Stimulated activated naive B cell treated with anti-CD40 and anti-IgM and Interleukin-4, amounts not matched to agents 10 μg/mL and 1 μg/mL and 100 μg/mL, for 72 hours (primary cell): ENCODE data around the gene THAP5.
A peak's percentile ranks its signal among the peaks of the same experiment; 100 is the strongest.

Source experiments
- ATAC-seq, 2 donors: fragments of 150-1000 bp; cut with Tn5 transposase; replicated peaks; 2 replicates each; pipeline ENCODE4 v1.10.0; 2021; ENCODE audit warnings: moderate library complexity in 1 of 2
- DNase-seq: peaks from one replicate; pipeline ENCODE4 v3.0.0; 2021
- H3K27ac Mint-ChIP-seq: one replicate; pipeline ENCODE4 v1.8.0; 2022; ENCODE audit warnings: mild to moderate bottlenecking, mixed read lengths
- H3K27me3 Mint-ChIP-seq, 2 donors: one replicate each; pipeline ENCODE4 v1.8.0; 2022; ENCODE audit warnings: mixed read lengths in 2 of 2
- H3K36me3 Mint-ChIP-seq, 2 donors: one replicate each; pipeline ENCODE4 v1.8.0; 2022; ENCODE audit warnings: mixed read lengths in 2 of 2, mild to moderate bottlenecking in 1 of 2
- H3K4me1 Mint-ChIP-seq, 2 donors: one replicate each; pipeline ENCODE4 v1.8.0; 2022; ENCODE audit warnings: mixed read lengths in 2 of 2, mild to moderate bottlenecking in 1 of 2
- H3K4me3 Mint-ChIP-seq, 2 donors: one replicate each; pipeline ENCODE4 v1.8.0; 2022; ENCODE audit warnings: mild to moderate bottlenecking in 2 of 2, mixed read lengths in 2 of 2, moderate library complexity in 1 of 2
- H3K9me3 Mint-ChIP-seq, 2 donors: one replicate each; pipeline ENCODE4 v1.8.0; 2022; ENCODE audit warnings: mixed read lengths in 2 of 2, mild to moderate bottlenecking in 1 of 2

The THAP5 gene

DNA sequence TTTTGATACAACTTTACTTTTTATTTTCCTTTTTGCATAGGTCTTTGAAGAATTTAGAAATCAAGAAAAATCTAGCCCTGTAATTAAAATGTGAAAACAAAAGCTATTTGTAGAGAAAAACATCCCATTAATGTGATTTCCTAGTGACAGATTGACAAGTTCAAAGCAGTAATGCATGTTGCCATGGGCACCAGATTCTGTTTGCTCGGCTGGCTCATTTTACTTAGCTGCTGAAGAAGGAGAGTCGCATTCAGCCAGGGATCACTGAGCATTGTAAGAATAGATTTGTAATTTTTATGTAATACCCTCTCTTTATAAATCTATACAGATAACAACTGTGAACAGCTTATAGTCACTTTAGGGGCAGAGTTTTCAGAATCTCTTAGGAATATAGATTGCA lies 28.6 kb upstream of the THAP5 start:
- no peaks in the 10 kb centered on the region for H3K36me3 Mint-ChIP-seq
- no peak for ATAC-seq
- peaks cover 13 to 22% of the 10 kb centered on the region in 2 donors for H3K27me3 Mint-ChIP-seq
- DNase-seq = no peak
- H3K4me3 Mint-ChIP-seq = no peak overlapping the region
- no peaks in the 10 kb centered on the region for H3K9me3 Mint-ChIP-seq
- no peak overlapping the region for H3K27ac Mint-ChIP-seq
- peaks cover 0 to 2% of the 10 kb centered on the region in 2 donors for H3K4me1 Mint-ChIP-seq

DNA sequence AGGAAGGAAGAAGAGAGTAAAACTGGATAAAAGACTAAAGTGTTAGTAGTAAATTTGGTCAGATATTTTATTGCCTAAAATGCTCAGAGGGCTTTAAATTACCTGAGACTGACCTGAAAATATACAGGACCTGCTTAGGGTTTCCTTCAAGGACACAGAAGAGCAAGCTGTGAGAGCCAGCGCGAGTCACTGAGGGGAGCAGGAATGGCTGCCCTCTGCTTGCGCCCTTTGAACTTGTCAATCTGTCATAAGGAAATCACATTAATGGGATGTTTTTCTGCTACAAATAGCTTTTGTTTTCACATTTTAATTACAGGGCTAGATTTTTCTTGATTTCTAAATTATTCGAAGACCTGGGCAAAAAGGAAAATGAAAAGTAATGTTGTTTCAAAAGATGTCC lies 27.1 kb upstream of the THAP5 start:
- H3K4me1 Mint-ChIP-seq = no peaks in the 10 kb centered on the region
- H3K27ac Mint-ChIP-seq = no peak overlapping the region
- H3K36me3 Mint-ChIP-seq = peaks cover 0 to 2% of the 10 kb centered on the region in 2 donors
- H3K4me3 Mint-ChIP-seq = no peak overlapping the region
- H3K27me3 Mint-ChIP-seq = peaks cover 11 to 22% of the 10 kb centered on the region in 2 donors
- H3K9me3 Mint-ChIP-seq = no peaks in the 10 kb centered on the region
- no peak for ATAC-seq
- DNase-seq = no peak

DNA sequence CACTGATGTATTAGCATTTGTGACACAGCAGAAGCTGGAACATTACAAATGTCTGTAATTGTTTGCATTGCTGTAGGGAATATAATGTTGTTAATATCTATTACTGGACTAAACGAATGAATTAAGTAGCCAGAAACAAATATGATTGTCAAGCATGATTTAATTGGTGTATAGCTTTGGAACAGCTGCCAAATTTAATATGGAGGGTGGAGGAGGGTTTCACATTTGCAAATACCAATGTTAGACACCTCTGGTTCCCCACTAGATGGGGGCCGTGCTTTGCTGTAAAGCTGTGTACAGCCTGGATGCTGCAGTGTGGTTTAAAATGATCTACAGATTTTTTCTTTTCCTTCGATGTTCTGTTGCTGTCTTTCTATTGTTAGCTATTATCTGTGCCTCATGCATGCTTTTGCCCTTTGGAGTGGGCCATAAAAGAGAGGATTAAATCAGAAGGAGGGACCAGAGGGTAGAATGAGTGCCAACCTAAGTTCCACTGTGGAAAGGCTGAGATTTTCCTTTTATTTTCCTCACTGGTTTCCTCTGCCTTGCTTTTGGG lies 23.2 kb upstream of the THAP5 start:
- DNase-seq = no peak
- Mint-ChIP-seq H3K36me3 (peaks cover 0 to 4% of the 10 kb centered on the region in 2 donors), H3K27ac (no peak overlapping the region), H3K9me3 (no peaks in the 10 kb centered on the region), H3K4me1 (no peaks in the 10 kb centered on the region), H3K4me3 (no peak overlapping the region), H3K27me3 (peaks cover 4 to 7% of the 10 kb centered on the region in 2 donors)
- no peak for ATAC-seq

DNA sequence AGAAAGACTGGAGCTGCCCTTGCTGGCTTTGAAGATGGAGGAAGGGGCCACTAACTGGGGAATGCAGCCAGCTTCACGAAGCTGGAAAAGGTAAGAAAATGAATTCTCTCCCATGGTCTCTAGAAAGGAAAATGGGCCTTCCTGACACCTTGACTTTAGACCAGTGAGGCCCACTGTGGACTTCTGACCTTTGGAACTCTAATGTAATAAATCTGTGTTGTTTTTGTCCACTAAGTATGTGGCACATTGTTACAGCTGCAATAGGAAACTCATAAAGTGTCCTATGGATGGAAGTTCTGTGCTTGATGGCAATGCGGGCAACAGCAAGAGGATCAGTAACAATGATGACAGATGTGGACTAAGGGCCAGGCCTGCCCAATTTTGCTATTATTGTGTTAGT lies 21.1 kb upstream of the THAP5 start:
- H3K27me3 Mint-ChIP-seq = peaks cover 8 to 16% of the 10 kb centered on the region in 2 donors
- H3K27ac Mint-ChIP-seq = no peak overlapping the region
- H3K4me1 Mint-ChIP-seq = no peaks in the 10 kb centered on the region
- no peak overlapping the region for H3K4me3 Mint-ChIP-seq
- no peak for DNase-seq
- H3K36me3 Mint-ChIP-seq = peaks cover 0 to 4% of the 10 kb centered on the region in 2 donors
- no peak for ATAC-seq
- no peaks in the 10 kb centered on the region for H3K9me3 Mint-ChIP-seq

DNA sequence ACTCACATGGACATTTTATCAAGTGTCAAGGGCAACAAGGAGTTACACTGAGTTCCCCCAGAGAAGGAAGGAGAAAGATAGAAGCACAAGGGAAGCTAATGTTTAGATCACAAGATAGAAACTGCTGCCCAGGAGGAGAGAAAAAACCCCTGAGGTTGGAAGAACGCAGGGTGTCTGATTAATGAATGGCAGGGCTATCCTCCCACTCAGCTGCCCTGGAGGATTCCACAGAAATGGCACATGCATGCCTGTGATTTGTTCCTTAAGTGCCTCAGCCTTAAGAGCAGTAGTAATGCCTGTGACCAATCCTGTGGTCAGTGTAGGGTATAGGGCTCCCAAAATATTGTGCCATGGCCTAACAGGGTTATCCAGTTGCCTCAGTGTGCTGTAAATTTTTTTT lies 20.4 kb upstream of the THAP5 start:
- H3K36me3 Mint-ChIP-seq = peaks cover 0 to 4% of the 10 kb centered on the region in 2 donors
- peaks cover 8 to 13% of the 10 kb centered on the region in 2 donors for H3K27me3 Mint-ChIP-seq
- no peak overlapping the region for H3K4me3 Mint-ChIP-seq
- H3K4me1 Mint-ChIP-seq = no peaks in the 10 kb centered on the region
- DNase-seq (no peak), ATAC-seq (peak; percentile 14 to 45)
- no peak overlapping the region for H3K27ac Mint-ChIP-seq
- H3K9me3 Mint-ChIP-seq = no peaks in the 10 kb centered on the region

DNA sequence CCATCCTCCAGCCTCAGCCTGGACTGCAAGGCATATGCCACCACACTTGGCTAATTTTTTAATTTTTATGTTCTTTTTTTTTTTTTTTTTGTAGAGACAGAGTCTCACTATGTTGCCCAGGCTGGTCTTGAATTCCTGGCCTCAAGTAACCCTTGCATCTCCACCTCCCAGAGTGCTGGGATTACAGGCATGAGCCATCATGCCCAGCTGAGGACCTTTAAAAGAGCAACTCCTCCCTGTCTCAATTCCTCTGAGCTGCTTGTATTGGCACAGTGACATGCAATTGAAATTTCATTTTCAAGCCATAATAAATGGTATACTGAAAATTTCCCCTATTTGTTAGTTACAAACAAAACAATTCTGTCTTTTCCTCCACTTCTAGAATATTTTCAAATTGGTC lies 19.7 kb upstream of the THAP5 start:
- H3K36me3 Mint-ChIP-seq = peaks cover 0 to 4% of the 10 kb centered on the region in 2 donors
- no peak for DNase-seq
- peaks cover 8 to 11% of the 10 kb centered on the region in 2 donors for H3K27me3 Mint-ChIP-seq
- no peaks in the 10 kb centered on the region for H3K9me3 Mint-ChIP-seq
- H3K4me3 Mint-ChIP-seq = no peak overlapping the region
- ATAC-seq = no peak
- H3K4me1 Mint-ChIP-seq = no peaks in the 10 kb centered on the region
- no peak overlapping the region for H3K27ac Mint-ChIP-seq

DNA sequence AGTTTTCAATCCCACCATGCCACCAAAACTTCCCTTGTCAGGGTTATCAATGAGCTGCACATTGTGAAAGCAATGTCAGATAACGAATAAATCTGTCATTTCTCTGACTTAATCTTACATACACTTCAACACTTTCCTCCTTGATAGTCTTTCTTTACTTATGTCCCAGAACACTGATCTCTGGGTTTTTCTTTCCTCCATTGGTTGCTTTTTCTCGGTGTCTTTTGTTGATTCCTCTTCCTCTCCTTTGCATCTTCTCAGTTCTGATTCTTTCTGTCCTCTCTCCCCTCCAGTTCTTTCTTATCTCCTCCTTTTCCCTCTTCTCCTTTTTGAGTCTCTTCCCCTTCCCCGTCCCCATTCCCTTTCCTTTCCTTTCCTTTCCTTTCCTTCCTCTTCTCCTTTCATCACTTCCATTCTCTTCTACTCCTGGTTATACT lies 16.8 kb upstream of the THAP5 start:
- no peaks in the 10 kb centered on the region for H3K4me1 Mint-ChIP-seq
- H3K27ac Mint-ChIP-seq = no peak overlapping the region
- peaks cover 8 to 11% of the 10 kb centered on the region in 2 donors for H3K27me3 Mint-ChIP-seq

DNA sequence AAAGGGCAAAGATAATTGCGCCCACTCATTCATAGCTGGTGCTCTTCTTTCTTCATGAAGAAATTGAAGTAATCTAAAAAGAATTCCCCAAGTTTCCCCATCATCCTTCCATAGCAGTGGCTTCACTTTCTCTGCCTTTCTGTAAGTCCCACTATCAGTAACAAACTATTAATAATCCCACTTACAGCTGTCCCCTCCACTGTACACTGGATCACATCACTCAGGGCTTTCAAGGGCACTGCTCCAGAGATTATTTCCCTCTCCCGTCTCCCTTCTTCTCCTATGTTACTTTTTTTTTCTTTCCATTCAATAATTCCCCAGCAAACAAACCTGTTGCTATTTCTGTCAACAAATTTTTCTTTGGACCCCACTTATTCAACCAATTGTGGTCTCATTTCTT lies 16.3 kb upstream of the THAP5 start:
- no peak for DNase-seq
- peaks cover 8 to 11% of the 10 kb centered on the region in 2 donors for H3K27me3 Mint-ChIP-seq
- ATAC-seq = no peak
- no peak overlapping the region for H3K4me3 Mint-ChIP-seq
- no peaks in the 10 kb centered on the region for H3K4me1 Mint-ChIP-seq
- no peaks in the 10 kb centered on the region for H3K36me3 Mint-ChIP-seq
- H3K9me3 Mint-ChIP-seq = no peaks in the 10 kb centered on the region
- no peak overlapping the region for H3K27ac Mint-ChIP-seq

More for the DNA sequence above, 16.8 kb upstream of the THAP5 start:
- H3K9me3 Mint-ChIP-seq = no peaks in the 10 kb centered on the region
- DNase-seq (no peak), ATAC-seq (no peak)
- H3K36me3 Mint-ChIP-seq = no peaks in the 10 kb centered on the region
- H3K4me3 Mint-ChIP-seq = no peak overlapping the region

DNA sequence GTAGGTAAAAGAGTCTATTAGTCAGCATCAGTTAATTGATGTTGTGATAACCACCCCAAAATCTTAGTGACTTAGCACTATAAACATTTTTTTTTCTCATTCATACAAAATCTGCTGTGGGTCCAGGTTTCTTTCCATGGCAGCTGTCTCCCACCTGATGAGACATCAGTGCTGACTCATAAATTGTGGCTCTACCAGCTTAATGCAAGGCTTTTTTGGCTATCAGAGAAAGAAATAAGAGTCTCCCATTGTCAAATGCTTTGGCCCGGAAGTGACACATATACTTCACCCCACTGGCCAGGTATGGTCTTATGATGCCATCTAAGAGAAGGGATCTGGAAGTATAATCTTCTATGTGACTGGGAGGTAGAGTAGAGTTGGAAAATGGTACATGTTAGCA lies 14.7 kb upstream of the THAP5 start:
- peaks cover 12 to 13% of the 10 kb centered on the region in 2 donors for H3K36me3 Mint-ChIP-seq

DNA sequence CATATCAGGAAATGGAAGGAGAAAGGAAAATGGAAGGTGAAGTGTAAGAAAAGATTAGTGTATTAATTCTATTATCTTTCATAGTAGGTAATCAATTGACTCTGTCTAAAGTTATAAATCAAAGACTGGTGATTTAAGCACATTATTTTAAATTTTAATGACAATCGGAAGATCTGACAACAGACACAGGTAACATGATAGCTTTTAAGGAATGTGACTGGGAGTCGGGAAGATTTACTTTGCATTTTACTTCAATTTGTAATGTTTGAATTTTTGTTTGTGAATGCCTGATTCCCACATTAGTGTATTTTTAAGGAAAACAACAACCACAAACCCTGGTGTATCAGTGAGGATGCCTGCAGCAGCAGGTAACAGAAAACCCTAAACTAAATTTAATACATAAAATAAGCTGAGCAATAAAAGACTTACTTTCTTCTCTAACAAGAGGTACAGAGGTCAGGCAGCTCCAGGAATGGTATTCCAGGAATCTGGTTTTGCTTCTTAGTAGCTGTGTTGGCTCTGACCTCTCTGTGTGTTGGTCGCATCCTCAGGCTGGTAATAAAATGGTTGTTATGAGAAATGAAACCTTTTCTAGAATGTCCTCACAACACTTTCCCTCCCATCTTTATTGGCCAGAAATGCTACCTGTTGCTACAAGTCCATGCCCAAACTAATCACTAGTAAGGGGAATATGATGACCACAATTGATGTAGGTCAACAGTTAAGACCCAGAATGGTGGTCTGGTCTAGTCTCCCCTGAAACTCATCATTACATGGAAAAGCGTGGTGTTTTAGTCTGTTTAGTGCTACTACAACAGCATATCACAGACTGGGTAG lies 12.4 kb upstream of the THAP5 start:
- DNase-seq (no peak), ATAC-seq (no peak)
- Mint-ChIP-seq H3K27ac (no peak overlapping the region), H3K4me3 (no peak overlapping the region), H3K27me3 (peaks cover 5 to 11% of the 10 kb centered on the region in 2 donors), H3K4me1 (peaks cover 0 to 3% of the 10 kb centered on the region in 2 donors), H3K36me3 (peaks cover 22% of the 10 kb centered on the region in 2 donors), H3K9me3 (peaks cover 0 to 6% of the 10 kb centered on the region in 2 donors)

More for the DNA sequence above, 14.7 kb upstream of the THAP5 start:
- DNase-seq (no peak), ATAC-seq (no peak)
- no peak overlapping the region for H3K27ac Mint-ChIP-seq
- H3K4me1 Mint-ChIP-seq = no peaks in the 10 kb centered on the region
- H3K27me3 Mint-ChIP-seq = peaks cover 5 to 11% of the 10 kb centered on the region in 2 donors
- peaks cover 0 to 4% of the 10 kb centered on the region in 2 donors for H3K9me3 Mint-ChIP-seq
- no peak overlapping the region for H3K4me3 Mint-ChIP-seq

DNA sequence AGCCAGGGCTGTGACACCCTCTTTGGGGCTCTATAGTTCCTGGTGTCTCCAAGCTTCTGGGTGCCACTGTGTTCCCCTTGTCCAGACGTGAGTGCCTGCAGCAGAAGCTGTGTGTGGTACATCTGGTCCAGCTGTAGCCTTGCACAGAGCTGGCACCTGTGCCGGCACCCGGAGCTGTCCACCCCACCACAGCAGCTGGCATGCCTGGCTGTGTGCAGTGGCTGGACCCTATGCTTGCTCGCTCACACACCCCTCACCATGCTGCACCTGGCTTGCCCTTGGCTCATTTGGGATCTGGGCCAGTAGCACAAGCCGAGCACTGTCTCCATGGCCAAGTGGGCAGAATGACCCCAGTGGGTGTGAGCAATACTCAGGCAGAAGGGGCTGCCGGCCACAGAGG lies 10.8 kb upstream of the THAP5 start:
- H3K9me3 Mint-ChIP-seq = peaks cover 0 to 6% of the 10 kb centered on the region in 2 donors
- ATAC-seq (no peak), DNase-seq (no peak)
- H3K36me3 Mint-ChIP-seq = peaks cover 34% of the 10 kb centered on the region in 2 donors
- no peak overlapping the region for H3K4me3 Mint-ChIP-seq
- H3K27ac Mint-ChIP-seq = no peak overlapping the region
- H3K27me3 Mint-ChIP-seq = no peaks in the 10 kb centered on the region
- peaks cover 4 to 14% of the 10 kb centered on the region in 2 donors for H3K4me1 Mint-ChIP-seq

DNA sequence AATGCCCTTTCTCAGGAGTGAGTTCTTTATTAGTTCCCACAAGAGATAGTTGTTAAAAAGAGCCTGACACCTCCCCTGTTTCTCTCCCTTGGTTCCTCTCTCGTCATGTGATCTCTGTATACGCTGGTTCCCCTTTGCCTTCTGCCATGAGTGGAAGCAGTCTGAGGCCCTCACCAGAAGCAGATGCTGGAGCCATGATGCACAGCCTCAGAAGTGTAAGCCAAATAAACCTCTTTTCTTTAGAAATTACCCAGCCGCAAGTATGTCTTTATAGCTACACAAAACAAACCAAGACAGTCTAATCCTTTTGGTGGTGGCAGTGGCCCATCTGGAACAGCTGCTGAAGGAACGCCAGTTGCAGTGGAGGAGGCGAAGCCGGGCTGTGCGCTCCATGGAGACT lies 9.4 kb upstream of the THAP5 start:
- Mint-ChIP-seq H3K27me3 (no peaks in the 10 kb centered on the region), H3K4me1 (peaks cover 5 to 14% of the 10 kb centered on the region in 2 donors), H3K36me3 (peaks cover 34 to 45% of the 10 kb centered on the region in 2 donors), H3K4me3 (no peak overlapping the region), H3K27ac (no peak overlapping the region), H3K9me3 (peaks cover 0 to 6% of the 10 kb centered on the region in 2 donors)
- no peak for DNase-seq
- no peak for ATAC-seq

DNA sequence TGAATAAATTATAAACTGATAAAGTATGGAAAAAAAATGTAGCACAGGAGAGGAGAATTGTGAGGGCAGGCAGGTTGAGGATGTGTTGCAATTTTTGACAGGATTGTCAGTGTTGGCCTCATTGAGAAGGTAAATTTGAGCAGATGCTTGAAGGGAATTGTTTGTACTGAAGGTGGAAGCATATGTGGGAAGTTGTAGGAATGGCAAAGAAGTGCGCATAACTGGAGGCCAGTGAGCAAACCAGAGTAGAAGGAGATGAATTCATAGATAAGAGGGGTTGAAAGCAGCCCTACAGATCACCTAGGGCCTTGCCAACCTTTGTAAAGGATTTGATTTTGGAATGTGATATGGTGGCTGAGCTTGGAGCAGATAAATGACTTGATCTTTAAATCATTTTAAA lies 6.6 kb upstream of the THAP5 start:
- peaks cover 0 to 6% of the 10 kb centered on the region in 2 donors for H3K9me3 Mint-ChIP-seq
- H3K36me3 Mint-ChIP-seq = peaks cover 34 to 54% of the 10 kb centered on the region in 2 donors

DNA sequence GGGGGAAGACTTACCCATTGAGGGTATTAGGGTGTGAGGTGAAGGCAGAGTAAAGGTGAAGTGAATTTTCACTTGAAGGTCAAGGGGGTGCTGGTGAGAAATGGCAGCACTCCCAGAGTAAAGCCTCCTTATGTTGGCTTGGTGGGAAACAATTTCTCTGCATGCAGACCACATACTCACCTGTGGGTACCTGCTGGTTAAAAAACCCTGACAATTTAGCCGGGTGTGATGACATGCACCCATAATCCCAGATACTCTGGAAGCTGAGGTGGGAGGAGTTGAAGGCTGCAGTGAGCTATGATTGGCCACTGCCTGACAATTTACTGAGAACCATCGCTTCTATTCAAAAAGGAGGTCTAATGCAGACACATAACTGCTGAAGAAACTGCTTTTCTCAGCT lies 5.7 kb upstream of the THAP5 start:
- peaks cover 0 to 6% of the 10 kb centered on the region in 2 donors for H3K9me3 Mint-ChIP-seq
- DNase-seq (no peak), ATAC-seq (no peak)
- H3K36me3 Mint-ChIP-seq = peaks cover 30 to 51% of the 10 kb centered on the region in 2 donors
- H3K4me3 Mint-ChIP-seq = no peak overlapping the region
- peaks cover 11 to 24% of the 10 kb centered on the region in 2 donors for H3K4me1 Mint-ChIP-seq
- no peaks in the 10 kb centered on the region for H3K27me3 Mint-ChIP-seq
- no peak overlapping the region for H3K27ac Mint-ChIP-seq

More for the DNA sequence above, 6.6 kb upstream of the THAP5 start:
- no peak for ATAC-seq
- DNase-seq = no peak
- Mint-ChIP-seq H3K27ac (no peak overlapping the region), H3K27me3 (no peaks in the 10 kb centered on the region), H3K4me1 (peaks cover 11 to 22% of the 10 kb centered on the region in 2 donors), H3K4me3 (no peak overlapping the region)

DNA sequence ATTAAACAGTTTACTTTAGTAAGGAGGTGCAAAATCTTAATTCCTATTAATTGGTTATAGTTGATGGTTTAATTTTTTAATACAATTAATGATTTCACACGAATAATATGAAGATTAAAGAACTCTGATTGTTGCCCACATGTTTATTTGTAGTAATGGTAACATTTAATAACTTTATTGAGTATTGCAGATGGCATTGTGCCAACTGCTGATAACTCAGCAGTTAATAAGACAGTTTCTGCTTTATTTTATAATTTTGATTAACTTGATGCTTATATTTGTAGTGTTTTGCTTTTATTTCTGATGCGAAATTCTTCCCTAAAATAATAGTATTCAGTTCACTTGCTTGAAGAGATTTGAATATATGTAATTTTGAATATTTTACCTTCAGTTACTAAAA lies 3.0 kb upstream of the THAP5 start:
- Mint-ChIP-seq H3K36me3 (peaks cover 18 to 38% of the 10 kb centered on the region in 2 donors), H3K4me3 (no peak overlapping the region), H3K27ac (no peak overlapping the region), H3K27me3 (no peaks in the 10 kb centered on the region), H3K4me1 (peaks cover 13 to 31% of the 10 kb centered on the region in 2 donors), H3K9me3 (no peaks in the 10 kb centered on the region)
- ATAC-seq (no peak), DNase-seq (no peak)
